BJ (cell line): ENCODE results near the gene FAM47C. TPM values are rescaled to one million over a fixed set of nuclear protein-coding genes. Genes with fewer than 3 reads are reported as not detected.
"Not testable (repeated sequence)": the region's sequence is repeated elsewhere in the genome, so short reads cannot be mapped to it uniquely, and the experiment has no call there.

Experiments
- CTCF ChIA-PET: fragments of 350-600 bp; formaldehyde crosslinking; extraction: SDS; loops from one replicate; lab custom pipeline; 2021; ENCODE audit warnings: antibody characterized with exemption, inconsistent platforms; lab: Yijun Ruan, JAX
- POLR2A ChIA-PET: fragments of 300-600 bp; sonication (Branson Sonifier 250); formaldehyde crosslinking; extraction: SDS; loops from one replicate; lab custom pipeline; 2021; ENCODE audit warnings: antibody characterized with exemption; lab: Charles Lee
- DNase-seq: peaks from one replicate; pipeline ENCODE4 v3.0.0-alpha.2; 2011; ENCODE audit warnings: low read depth
- H3K27me3 ChIP-seq: 2 replicates; pipeline ENCODE4 v1.6.0; 2011; ENCODE audit warnings: low read length; ENCODE audit not compliant: control insufficient read depth, insufficient read depth
- H3K36me3 ChIP-seq: 2 replicates; pipeline ENCODE4 v1.5.1; 2011; ENCODE audit warnings: low read length; ENCODE audit not compliant: control insufficient read depth, insufficient read depth
- H3K4me3 ChIP-seq: 2 replicates; pipeline ENCODE4 v1.5.1; 2011; ENCODE audit warnings: low read depth, mild to moderate bottlenecking, control low read depth, low read length
- polyA plus RNA-seq: library from polyadenylated mRNA; depleted of rRNA; stranded (reverse); fragments of >200 nt; gene quantifications from 2 replicates; pipeline ENCODE4 v1.2.3, GENCODE V29; 2011
- TF ChIP-seq, protein P1 (sequence below): IDR thresholded peaks from 2 replicates; pipeline ENCODE4 v1.5.1; 2011; ENCODE audit warnings: low read depth, mild to moderate bottlenecking, control low read depth, inconsistent platforms, low read length, moderate library complexity; ENCODE audit not compliant: insufficient read depth

FAM47C gene
- polyA plus RNA-seq, 1 experiment: not detected

DNA sequence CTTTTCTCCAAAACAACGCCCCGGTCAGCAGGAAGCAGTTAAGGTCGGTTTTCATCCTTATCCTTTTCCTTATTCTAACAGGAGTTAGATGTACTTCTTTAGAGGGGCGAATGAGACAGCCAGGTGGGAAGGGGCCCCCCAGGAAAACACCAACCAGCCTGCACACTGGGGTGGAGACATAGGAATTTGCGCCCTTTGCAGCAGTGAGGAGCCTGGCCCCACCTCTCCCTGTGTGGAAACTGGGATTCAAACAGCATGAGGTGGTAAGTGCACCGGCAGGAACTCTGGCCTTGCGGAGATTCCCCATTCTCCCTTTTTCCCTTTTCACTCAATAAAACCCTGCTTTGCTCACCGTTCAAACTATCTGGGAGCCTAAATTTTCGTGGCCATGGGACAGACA is 8.0 kb upstream of the FAM47C start:
- Histone ChIP-seq H3K27me3 (no peaks in the 10 kb centered on the region), H3K4me3 (no peak overlapping the region), H3K36me3 (no peaks in the 10 kb centered on the region)
- no peak for DNase-seq
- ChIA-PET POLR2A (no interaction called here), CTCF (no interaction called here)
- TF ChIP-seq, protein P1, sequence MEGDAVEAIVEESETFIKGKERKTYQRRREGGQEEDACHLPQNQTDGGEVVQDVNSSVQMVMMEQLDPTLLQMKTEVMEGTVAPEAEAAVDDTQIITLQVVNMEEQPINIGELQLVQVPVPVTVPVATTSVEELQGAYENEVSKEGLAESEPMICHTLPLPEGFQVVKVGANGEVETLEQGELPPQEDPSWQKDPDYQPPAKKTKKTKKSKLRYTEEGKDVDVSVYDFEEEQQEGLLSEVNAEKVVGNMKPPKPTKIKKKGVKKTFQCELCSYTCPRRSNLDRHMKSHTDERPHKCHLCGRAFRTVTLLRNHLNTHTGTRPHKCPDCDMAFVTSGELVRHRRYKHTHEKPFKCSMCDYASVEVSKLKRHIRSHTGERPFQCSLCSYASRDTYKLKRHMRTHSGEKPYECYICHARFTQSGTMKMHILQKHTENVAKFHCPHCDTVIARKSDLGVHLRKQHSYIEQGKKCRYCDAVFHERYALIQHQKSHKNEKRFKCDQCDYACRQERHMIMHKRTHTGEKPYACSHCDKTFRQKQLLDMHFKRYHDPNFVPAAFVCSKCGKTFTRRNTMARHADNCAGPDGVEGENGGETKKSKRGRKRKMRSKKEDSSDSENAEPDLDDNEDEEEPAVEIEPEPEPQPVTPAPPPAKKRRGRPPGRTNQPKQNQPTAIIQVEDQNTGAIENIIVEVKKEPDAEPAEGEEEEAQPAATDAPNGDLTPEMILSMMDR: no peak

DNA sequence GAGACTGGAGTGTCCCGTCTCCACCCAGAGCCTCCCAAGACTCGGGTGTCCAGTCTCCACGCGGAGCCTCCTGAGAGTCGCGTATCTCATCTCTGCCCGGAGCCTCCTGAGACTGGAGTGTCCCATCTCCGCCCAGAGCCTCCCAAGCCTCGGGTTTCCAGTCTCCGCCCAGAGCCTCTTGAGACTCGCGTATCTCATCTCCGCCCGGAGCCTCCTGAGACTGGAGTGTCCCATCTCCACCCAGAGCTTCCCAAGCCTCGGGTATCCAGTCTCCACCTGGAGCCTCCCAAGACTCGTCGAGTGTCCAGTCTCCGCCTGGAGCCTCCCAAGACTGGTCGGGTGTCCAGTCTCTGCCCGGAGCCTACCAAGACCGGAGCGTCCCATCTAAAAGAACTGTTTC is 2.3 kb downstream of the FAM47C start:
- ChIA-PET CTCF (no interaction called here), POLR2A (no interaction called here)
- TF ChIP-seq, protein P1: no peak

DNA sequence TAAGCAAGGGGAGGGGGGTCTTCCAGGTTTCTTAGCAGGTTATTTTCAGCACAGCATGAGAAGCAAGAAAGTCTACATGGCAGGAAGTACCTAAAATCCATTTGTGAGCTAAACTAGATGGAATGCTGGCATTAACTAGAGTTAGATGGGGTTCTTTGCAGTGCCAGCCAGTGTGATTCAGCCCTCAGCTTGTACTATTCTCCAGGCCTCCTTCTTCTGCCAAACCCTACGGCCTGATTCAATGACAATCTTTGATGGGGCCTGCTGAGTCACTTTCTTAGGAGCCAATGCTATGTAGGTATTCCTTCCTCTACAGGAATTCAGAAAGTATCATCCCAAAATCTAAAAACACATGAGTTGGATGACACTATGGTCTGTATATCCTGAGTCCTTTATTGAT is 26.1 kb downstream of the FAM47C start:
- H3K36me3 ChIP-seq, CTCF ChIA-PET, POLR2A ChIA-PET, DNase-seq, H3K27me3 ChIP-seq, H3K4me3 ChIP-seq: not testable (repeated sequence)

More for the DNA sequence above, 2.3 kb downstream of the FAM47C start:
- H3K27me3 ChIP-seq: no peaks in the 10 kb centered on the region
- H3K4me3 ChIP-seq: no peak overlapping the region
- no peak for DNase-seq
- no peaks in the 10 kb centered on the region for H3K36me3 ChIP-seq

DNA sequence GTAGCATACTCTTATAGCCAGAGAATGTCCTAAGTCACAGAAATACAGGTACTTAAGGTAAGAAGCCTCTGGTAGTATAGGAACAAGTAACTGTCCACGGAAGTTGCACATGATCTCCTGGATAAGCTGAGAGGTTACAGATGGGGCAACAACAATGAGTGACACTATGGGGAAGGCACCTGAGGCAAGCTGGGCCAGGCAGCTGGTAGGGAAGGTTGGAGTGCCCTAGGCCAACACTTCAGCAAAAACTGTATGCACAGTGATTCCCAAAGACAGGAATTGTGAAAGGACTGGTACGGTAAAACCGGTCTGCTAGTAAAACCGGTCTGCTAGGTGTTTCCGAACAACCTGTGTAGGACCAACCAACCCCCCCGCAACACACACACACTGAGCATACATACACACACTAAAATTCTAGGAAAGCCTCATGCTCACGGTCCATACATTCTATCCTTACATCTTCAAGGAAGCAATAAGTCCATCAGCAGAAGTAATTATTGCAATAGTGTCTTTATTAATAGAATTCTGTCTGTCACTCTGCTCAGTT is 28.6 kb downstream of the FAM47C start:
- H3K4me3 ChIP-seq, CTCF ChIA-PET, H3K27me3 ChIP-seq, H3K36me3 ChIP-seq, DNase-seq, POLR2A ChIA-PET: not testable (repeated sequence)

DNA sequence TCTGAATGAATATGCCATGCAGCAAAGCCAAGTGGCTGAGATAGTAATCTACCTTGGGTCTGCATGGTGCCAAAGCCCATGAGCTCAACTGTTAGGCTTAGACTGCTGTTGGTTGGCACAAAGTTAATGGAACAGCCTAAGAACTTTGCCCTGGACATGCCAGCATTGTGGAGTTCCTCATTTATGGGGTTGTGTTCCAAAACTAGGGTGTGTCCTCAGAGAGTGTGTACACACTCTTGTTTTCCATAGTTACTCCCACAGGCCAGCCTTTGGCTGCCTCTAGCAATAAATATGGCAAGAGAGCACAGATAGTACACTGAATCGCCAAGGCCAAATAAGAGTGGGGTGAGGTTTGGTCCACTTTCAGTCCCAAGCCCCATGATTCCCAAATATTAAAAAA is 30.6 kb downstream of the FAM47C start:
- H3K36me3 ChIP-seq, H3K27me3 ChIP-seq, H3K4me3 ChIP-seq, POLR2A ChIA-PET, DNase-seq, CTCF ChIA-PET: not testable (repeated sequence)

DNA sequence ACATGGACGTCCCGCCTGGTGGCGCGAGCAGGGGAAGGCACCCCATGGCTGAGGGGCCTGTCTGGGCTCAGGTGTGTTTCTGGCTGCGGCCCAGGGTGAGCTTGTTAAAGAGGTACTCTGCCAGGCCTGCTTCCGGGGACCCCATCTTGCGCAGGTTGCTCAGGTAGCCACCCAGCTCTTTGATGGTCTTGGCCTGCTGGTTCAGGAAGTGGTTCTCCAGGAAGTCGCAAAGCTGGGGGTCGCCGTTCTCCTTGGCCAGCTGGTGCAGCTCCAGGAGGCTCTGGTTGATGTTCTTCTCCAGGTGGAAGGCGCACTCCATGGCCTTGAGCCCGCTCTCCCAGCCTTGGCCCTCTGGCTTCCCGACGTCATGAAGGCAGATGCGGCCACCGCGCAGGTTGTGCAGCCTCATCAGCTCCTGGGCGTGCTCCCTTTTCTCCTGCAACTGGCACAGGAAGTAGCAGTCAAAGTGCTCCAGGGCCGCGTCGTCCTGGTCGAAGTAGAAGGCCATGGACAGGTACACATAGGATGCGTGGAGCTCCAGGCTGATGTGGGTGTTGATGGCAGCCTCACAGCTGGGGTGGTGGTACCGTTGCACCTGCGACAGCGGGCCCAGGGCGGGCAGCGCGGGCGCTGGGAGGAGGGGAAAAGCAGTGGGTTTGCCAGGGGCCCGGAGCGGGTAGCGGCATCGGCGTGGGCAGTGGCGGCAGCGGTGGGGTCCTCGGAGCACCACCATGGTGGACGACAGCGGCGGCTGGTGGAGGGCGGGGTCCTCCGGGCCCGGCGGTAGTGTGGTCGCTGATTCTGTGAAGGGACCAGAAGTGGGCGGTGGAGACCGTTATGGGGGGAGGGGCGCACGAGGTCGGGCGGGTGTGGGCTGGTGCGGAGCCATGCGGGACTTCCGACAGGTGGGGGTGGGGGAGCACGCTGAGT is 35.1 kb downstream of the FAM47C start:
- POLR2A ChIA-PET: not testable (repeated sequence)

DNA sequence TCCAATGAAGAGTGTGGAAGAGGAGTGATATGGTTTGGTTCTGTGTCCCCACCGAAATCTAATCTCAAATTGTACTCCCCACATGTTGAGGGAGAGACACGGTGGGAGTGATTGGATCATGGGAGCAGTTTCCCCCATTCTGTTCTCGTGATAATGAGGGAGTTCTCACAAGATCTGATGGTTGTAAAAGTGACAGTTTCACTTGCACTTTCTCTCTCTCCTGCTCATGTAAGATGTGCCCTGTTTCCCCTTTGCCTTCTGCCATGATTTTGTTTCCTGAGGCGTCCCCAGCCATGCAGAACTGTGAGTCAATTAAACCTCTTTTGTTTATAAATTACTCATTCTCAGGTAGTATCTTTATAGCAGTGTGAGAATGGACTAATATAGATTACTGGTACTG is 39.6 kb downstream of the FAM47C start:
- TF ChIP-seq, protein P1: no peak
- POLR2A ChIA-PET: no interaction called here
- CTCF ChIA-PET: no interaction called here
- H3K36me3 ChIP-seq: no peaks in the 10 kb centered on the region
- no peaks in the 10 kb centered on the region for H3K27me3 ChIP-seq
- DNase-seq: no peak
- no peak overlapping the region for H3K4me3 ChIP-seq

More for the DNA sequence above, 35.1 kb downstream of the FAM47C start:
- H3K4me3 ChIP-seq, H3K36me3 ChIP-seq, DNase-seq, H3K27me3 ChIP-seq, CTCF ChIA-PET: not testable (repeated sequence)

DNA sequence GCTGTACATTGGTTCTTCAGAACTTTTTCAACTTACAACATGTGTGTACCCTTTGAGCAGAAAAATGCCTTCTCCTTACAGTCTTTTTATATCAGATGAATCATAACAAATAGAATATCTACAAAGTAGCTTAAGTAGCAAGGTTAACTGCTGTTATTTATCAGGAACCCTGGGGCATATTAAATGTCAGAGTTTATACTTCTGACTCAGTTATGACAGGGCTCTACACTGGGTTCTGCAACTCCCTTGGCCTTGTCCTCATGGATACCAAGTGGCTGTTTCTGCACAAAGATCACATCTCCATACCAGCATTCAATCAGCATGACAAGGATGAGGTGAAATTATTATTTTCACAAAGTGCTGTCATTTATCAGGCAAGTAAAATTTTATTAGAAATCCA is 49.4 kb downstream of the FAM47C start:
- H3K36me3 ChIP-seq, H3K27me3 ChIP-seq, DNase-seq, POLR2A ChIA-PET, H3K4me3 ChIP-seq, CTCF ChIA-PET: not testable (repeated sequence)
